Astrocyte of the spinal cord (primary cell): ENCODE results near the gene CEBPA.

Experiments
- DNase-seq: peaks from one replicate; pipeline ENCODE4 v3.0.0; 2011; ENCODE audit warnings: low read depth, low spot score
- H3K4me3 ChIP-seq: 2 replicates; pipeline ENCODE4 v1.5.1; 2011; ENCODE audit warnings: low read depth, mild to moderate bottlenecking, low read length, moderate library complexity
- in situ Hi-C: cut with HindIII; loops from 2 replicates; pipeline ENCODE4 v1.10.0; 2017; ENCODE audit warnings: low sequenced_read_pairs
- TF ChIP-seq, protein P1 (sequence below): IDR thresholded peaks from 2 replicates; pipeline ENCODE4 v1.5.1; 2012; ENCODE audit warnings: low read depth, mild to moderate bottlenecking, low read length, inconsistent platforms

Gene CEBPA

DNA sequence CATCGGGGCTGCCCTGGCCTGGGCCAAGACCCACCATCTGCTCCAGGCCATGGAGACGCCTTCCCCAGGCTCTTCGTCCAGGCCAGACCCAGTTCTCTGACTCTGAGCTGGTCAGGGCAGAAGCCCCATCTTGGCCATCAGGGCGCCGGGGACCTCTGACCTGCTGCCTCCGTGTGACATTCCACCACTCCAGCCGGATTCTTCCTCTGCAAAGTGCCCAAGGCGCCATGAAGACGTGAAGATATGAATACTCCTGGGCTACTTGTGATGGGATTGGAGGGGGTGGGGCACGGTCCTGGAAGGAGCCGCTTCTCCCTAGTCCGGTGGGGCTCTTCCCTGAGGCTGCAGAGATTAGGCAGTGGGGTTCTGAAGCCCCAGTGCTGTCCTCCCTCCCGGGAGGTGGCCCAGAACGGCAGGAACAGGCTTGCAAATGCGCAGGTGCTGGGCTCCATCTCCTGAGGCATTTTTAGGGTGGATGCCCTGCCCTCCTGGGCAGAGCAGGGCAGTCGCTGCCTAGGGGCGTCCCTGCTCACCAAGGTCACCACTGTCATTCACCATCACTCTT lies 50.7 kb downstream of the CEBPA start:
- in situ Hi-C loops = no loop called here
- H3K4me3 ChIP-seq = no peak overlapping the region
- no peak for DNase-seq
- TF ChIP-seq, protein P1, sequence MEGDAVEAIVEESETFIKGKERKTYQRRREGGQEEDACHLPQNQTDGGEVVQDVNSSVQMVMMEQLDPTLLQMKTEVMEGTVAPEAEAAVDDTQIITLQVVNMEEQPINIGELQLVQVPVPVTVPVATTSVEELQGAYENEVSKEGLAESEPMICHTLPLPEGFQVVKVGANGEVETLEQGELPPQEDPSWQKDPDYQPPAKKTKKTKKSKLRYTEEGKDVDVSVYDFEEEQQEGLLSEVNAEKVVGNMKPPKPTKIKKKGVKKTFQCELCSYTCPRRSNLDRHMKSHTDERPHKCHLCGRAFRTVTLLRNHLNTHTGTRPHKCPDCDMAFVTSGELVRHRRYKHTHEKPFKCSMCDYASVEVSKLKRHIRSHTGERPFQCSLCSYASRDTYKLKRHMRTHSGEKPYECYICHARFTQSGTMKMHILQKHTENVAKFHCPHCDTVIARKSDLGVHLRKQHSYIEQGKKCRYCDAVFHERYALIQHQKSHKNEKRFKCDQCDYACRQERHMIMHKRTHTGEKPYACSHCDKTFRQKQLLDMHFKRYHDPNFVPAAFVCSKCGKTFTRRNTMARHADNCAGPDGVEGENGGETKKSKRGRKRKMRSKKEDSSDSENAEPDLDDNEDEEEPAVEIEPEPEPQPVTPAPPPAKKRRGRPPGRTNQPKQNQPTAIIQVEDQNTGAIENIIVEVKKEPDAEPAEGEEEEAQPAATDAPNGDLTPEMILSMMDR = no peak

DNA sequence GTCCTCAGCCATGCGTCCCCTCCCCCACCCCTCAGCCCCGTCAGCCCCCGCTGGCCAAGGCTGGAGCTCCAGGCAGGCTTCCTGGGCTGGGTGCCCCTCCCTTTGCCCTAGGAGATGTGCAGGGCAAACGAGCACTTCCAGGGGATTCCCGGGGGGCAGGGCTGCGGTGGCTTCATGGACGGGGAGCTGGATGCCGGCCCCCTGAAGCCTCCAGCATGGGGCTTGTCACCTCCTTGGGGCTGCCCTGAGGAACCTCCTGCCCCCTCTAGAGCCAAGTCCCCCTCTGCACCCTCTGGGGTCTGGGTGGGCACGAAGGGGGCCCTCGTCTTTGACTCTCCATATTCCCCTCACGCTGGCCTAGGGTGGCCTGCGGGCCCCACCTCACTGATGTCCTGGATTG lies 51.3 kb downstream of the CEBPA start:
- in situ Hi-C loops = no loop called here

DNA sequence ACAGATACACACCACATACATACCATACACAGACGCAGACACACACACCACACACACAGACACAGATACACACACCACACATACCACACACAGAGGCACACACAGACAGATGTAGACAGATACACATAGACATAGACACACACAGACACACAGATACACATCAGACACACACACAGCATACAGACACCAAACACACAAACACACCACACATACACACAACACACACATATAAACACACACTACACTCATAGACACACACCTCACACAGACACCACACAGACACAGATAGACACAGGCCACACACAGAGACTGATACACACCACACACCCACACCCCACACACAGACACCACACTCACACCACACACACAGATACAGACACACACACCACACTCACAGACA lies 51.8 kb downstream of the CEBPA start:
- TF ChIP-seq, protein P1 = no peak
- in situ Hi-C loops = no loop called here
- no peak for DNase-seq
- H3K4me3 ChIP-seq = no peak overlapping the region

More for the DNA sequence above, 51.3 kb downstream of the CEBPA start:
- TF ChIP-seq, protein P1 = no peak
- DNase-seq = no peak
- no peak overlapping the region for H3K4me3 ChIP-seq
